ENCODE data around the gene ZNF664.

The ZNF664 gene

GRCh38 chr12:124036657-124037109, 63.7 kb downstream of the ZNF664 start:
- H3K9me3 ChIP-seq (ENCODE audit: control insufficient read depth in 5 of 5, low read length in 5 of 5), result no peaks in the 10 kb centered on the region
- H3K4me1 ChIP-seq (ENCODE audit: control insufficient read depth in 5 of 5, insufficient read depth in 5 of 5, low read length in 5 of 5), result peaks cover 0 to 8% (median 2%) of the 10 kb centered on the region in 5 donors
- no peaks in the 10 kb centered on the region for H3K27me3 ChIP-seq (ENCODE audit: control insufficient read depth in 5 of 5, insufficient read depth in 4 of 5, low read length in 5 of 5)
- H3K9ac ChIP-seq (ENCODE audit: low read length in 5 of 5), result no peak overlapping the region
- no peak overlapping the region for H3K27ac ChIP-seq (ENCODE audit: low read depth, low read length)
- no peaks in the 10 kb centered on the region for H3K36me3 ChIP-seq (ENCODE audit: control insufficient read depth in 5 of 5, insufficient read depth in 5 of 5, low read length in 5 of 5)
- H3K4me3 ChIP-seq (ENCODE audit: low read depth in 1 of 5, low read length in 5 of 5), result no peak overlapping the region

DNA sequence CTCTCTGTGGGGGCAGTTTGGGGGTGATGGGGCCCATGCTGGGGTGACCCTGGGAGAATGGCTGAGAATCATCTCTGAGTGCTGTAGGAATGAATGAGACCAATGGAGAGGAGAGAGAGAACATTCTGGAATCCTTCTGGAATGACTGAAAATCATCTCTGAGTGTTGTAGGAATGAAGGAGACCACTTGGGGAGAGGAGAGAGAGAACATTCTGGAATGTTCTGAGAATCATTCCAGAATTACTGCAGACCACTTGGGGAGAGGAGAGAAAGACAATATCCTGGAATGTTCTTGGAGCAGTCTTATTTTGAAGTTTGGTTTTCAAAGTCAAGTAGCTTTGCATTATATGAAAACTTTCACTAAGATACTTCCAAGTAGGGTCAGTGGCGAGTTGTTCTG, 64.3 kb downstream of the ZNF664 start:
- H3K27ac ChIP-seq (ENCODE audit: low read depth, low read length), result no peak overlapping the region
- H3K9ac ChIP-seq (ENCODE audit: low read length in 5 of 5), result no peak overlapping the region
- H3K4me1 ChIP-seq (ENCODE audit: control insufficient read depth in 5 of 5, insufficient read depth in 5 of 5, low read length in 5 of 5), result peaks cover 0 to 8% (median 2%) of the 10 kb centered on the region in 5 donors
- no peak overlapping the region for H3K4me3 ChIP-seq (ENCODE audit: low read depth in 1 of 5, low read length in 5 of 5)
- no peaks in the 10 kb centered on the region for H3K36me3 ChIP-seq (ENCODE audit: control insufficient read depth in 5 of 5, insufficient read depth in 5 of 5, low read length in 5 of 5)
- no peaks in the 10 kb centered on the region for H3K27me3 ChIP-seq (ENCODE audit: control insufficient read depth in 5 of 5, insufficient read depth in 4 of 5, low read length in 5 of 5)
- H3K9me3 ChIP-seq (ENCODE audit: control insufficient read depth in 5 of 5, low read length in 5 of 5), result no peaks in the 10 kb centered on the region

DNA sequence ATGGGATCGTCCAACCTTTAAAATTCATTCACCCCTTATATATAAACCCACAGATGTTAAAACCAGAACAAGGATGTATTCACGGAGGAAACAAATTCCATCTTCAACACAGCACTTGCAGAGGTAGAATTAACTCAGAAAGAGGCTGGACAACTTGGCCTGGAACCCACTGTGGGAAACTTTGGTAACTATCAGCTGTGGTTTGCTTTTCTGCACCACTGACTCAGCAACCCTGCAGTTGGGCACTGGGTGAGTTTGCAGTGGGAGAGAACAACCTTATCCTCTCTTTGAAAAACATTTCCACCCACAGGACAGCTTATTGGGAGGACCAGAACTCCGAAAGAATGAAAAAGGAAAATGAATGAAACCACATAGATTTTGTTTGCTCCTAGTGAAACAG, 66.3 kb downstream of the ZNF664 start:
- H3K9ac ChIP-seq (ENCODE audit: low read length in 5 of 5), result no peak overlapping the region
- H3K4me1 ChIP-seq (ENCODE audit: control insufficient read depth in 5 of 5, insufficient read depth in 5 of 5, low read length in 5 of 5), result peaks cover 0 to 8% (median 0%) of the 10 kb centered on the region in 5 donors
- no peak overlapping the region for H3K27ac ChIP-seq (ENCODE audit: low read depth, low read length)
- no peak overlapping the region for H3K4me3 ChIP-seq (ENCODE audit: low read depth in 1 of 5, low read length in 5 of 5)
- H3K9me3 ChIP-seq (ENCODE audit: control insufficient read depth in 5 of 5, low read length in 5 of 5), result no peaks in the 10 kb centered on the region
- H3K36me3 ChIP-seq (ENCODE audit: control insufficient read depth in 5 of 5, insufficient read depth in 5 of 5, low read length in 5 of 5), result no peaks in the 10 kb centered on the region
- no peaks in the 10 kb centered on the region for H3K27me3 ChIP-seq (ENCODE audit: control insufficient read depth in 5 of 5, insufficient read depth in 4 of 5, low read length in 5 of 5)

DNA sequence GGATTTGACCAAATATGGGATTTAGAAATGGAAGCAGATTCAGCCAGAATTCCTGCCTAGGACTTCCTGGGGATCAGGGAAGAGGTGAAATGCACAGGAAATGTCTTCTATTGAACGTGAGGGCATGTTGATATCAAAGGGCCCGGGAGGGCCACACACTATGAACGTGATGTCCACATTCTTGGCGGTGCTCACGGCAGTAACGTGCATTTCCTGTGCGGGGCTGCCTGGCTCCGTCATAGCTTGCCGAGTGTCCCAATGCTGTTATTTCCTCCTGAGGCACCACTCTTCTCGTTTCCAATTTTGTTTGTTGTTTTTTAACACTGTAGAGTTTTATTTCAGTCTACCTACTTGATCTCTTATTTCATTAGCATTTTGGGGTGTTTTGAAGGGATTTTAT, 67.3 kb downstream of the ZNF664 start:
- no peak overlapping the region for H3K27ac ChIP-seq (ENCODE audit: low read depth, low read length)
- peaks cover 0 to 8% (median 0%) of the 10 kb centered on the region in 5 donors for H3K4me1 ChIP-seq (ENCODE audit: control insufficient read depth in 5 of 5, insufficient read depth in 5 of 5, low read length in 5 of 5)
- no peaks in the 10 kb centered on the region for H3K9me3 ChIP-seq (ENCODE audit: control insufficient read depth in 5 of 5, low read length in 5 of 5)
- H3K36me3 ChIP-seq (ENCODE audit: control insufficient read depth in 5 of 5, insufficient read depth in 5 of 5, low read length in 5 of 5), result no peaks in the 10 kb centered on the region
- H3K27me3 ChIP-seq (ENCODE audit: control insufficient read depth in 5 of 5, insufficient read depth in 4 of 5, low read length in 5 of 5), result no peaks in the 10 kb centered on the region
- no peak overlapping the region for H3K9ac ChIP-seq (ENCODE audit: low read length in 5 of 5)
- H3K4me3 ChIP-seq (ENCODE audit: low read depth in 1 of 5, low read length in 5 of 5), result no peak overlapping the region

DNA sequence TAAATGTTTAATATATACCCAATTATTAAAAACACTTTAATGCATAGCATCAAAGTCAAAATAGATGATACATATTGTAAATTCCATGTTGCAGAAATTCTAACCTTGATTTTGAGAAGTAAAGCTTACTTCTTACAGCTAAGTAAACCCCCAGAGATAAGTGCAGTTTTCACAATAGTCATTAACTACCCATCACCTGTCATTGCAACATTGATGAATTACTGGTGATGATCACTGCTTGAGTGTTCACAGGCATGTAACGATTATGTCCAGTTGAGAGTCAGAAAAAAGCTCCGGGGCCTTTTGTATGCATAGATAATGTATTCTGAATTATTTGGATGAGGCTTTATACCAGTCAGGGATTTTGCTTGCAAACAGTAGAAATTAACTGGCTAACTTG, 67.7 kb downstream of the ZNF664 start:
- H3K4me1 ChIP-seq (ENCODE audit: control insufficient read depth in 5 of 5, insufficient read depth in 5 of 5, low read length in 5 of 5), result peaks cover 0 to 8% (median 0%) of the 10 kb centered on the region in 5 donors
- H3K4me3 ChIP-seq (ENCODE audit: low read depth in 1 of 5, low read length in 5 of 5), result no peak overlapping the region
- H3K27me3 ChIP-seq (ENCODE audit: control insufficient read depth in 5 of 5, insufficient read depth in 4 of 5, low read length in 5 of 5), result no peaks in the 10 kb centered on the region
- H3K9ac ChIP-seq (ENCODE audit: low read length in 5 of 5), result no peak overlapping the region
- H3K36me3 ChIP-seq (ENCODE audit: control insufficient read depth in 5 of 5, insufficient read depth in 5 of 5, low read length in 5 of 5), result no peaks in the 10 kb centered on the region
- no peak overlapping the region for H3K27ac ChIP-seq (ENCODE audit: low read depth, low read length)
- no peaks in the 10 kb centered on the region for H3K9me3 ChIP-seq (ENCODE audit: control insufficient read depth in 5 of 5, low read length in 5 of 5)

GRCh38 chr12:124041907-124042306, 68.9 kb downstream of the ZNF664 start:
- Histone ChIP-seq H3K4me1 (ENCODE audit: control insufficient read depth in 5 of 5, insufficient read depth in 5 of 5, low read length in 5 of 5) (peaks cover 0 to 8% (median 0%) of the 10 kb centered on the region in 5 donors), H3K27me3 (ENCODE audit: control insufficient read depth in 5 of 5, insufficient read depth in 4 of 5, low read length in 5 of 5) (no peaks in the 10 kb centered on the region), H3K9me3 (ENCODE audit: control insufficient read depth in 5 of 5, low read length in 5 of 5) (peaks cover 0 to 5% (median 1%) of the 10 kb centered on the region in 5 donors), H3K27ac (ENCODE audit: low read depth, low read length) (no peak overlapping the region), H3K36me3 (ENCODE audit: control insufficient read depth in 5 of 5, insufficient read depth in 5 of 5, low read length in 5 of 5) (no peaks in the 10 kb centered on the region), H3K9ac (ENCODE audit: low read length in 5 of 5) (no peak overlapping the region), H3K4me3 (ENCODE audit: low read depth in 1 of 5, low read length in 5 of 5) (no peak overlapping the region)

GRCh38 chr12:124044021-124044420, 71.0 kb downstream of the ZNF664 start:
- no peaks in the 10 kb centered on the region for H3K27me3 ChIP-seq (ENCODE audit: control insufficient read depth in 5 of 5, insufficient read depth in 4 of 5, low read length in 5 of 5)
- no peak overlapping the region for H3K4me3 ChIP-seq (ENCODE audit: low read depth in 1 of 5, low read length in 5 of 5)
- peaks cover 0 to 8% (median 0%) of the 10 kb centered on the region in 5 donors for H3K4me1 ChIP-seq (ENCODE audit: control insufficient read depth in 5 of 5, insufficient read depth in 5 of 5, low read length in 5 of 5)
- H3K27ac ChIP-seq (ENCODE audit: low read depth, low read length), result no peak overlapping the region
- no peaks in the 10 kb centered on the region for H3K36me3 ChIP-seq (ENCODE audit: control insufficient read depth in 5 of 5, insufficient read depth in 5 of 5, low read length in 5 of 5)
- no peak overlapping the region for H3K9ac ChIP-seq (ENCODE audit: low read length in 5 of 5)
- peaks cover 0 to 22% (median 16%) of the 10 kb centered on the region in 5 donors for H3K9me3 ChIP-seq (ENCODE audit: control insufficient read depth in 5 of 5, low read length in 5 of 5)

GRCh38 chr12:124044809-124045321, 71.8 kb downstream of the ZNF664 start:
- Histone ChIP-seq H3K4me1 (ENCODE audit: control insufficient read depth in 5 of 5, insufficient read depth in 5 of 5, low read length in 5 of 5) (peaks cover 0 to 8% (median 0%) of the 10 kb centered on the region in 5 donors), H3K36me3 (ENCODE audit: control insufficient read depth in 5 of 5, insufficient read depth in 5 of 5, low read length in 5 of 5) (no peaks in the 10 kb centered on the region), H3K9ac (ENCODE audit: low read length in 5 of 5) (no peak overlapping the region), H3K4me3 (ENCODE audit: low read depth in 1 of 5, low read length in 5 of 5) (no peak overlapping the region), H3K9me3 (ENCODE audit: control insufficient read depth in 5 of 5, low read length in 5 of 5) (peaks cover 0 to 22% (median 16%) of the 10 kb centered on the region in 5 donors), H3K27me3 (ENCODE audit: control insufficient read depth in 5 of 5, insufficient read depth in 4 of 5, low read length in 5 of 5) (no peaks in the 10 kb centered on the region), H3K27ac (ENCODE audit: low read depth, low read length) (no peak overlapping the region)

DNA sequence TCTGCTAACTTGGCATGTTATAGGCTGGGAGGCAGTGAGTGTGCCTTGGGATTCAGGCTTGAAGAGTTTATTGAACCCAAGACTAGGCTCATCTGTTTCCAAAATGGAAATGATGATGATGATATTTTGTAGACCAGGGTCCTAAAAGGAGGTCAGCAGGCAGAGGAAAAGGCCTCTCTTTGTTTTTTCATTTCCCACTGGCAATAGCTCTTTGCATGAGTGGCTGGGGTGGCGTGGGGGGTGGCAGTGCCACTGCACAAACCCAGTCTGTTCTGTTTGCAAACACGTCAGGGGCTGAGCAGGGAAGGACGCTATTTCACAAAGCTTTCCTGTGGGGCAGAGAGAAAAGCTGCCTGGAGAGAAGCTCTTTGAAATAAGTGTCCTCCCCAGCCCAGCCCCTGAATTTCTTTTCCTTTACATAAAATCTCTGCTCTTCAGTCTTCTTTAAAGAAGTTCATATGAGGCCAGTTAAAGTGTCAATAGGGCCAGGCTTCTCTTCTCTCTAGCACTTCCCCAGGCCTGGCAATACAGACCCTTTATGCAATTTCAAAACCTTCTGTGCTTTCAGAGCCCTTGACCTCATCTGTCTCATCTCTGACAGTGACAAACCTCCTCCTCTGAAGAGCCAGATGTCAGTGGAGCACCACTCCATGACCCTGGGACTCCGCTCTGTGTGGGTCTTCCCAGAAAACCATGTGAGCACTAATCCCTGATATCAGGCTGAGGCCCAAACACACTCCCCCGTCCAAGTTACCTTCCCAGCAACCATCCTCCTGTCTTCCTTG, 72.8 kb downstream of the ZNF664 start:
- Histone ChIP-seq H3K4me3 (ENCODE audit: low read depth in 1 of 5, low read length in 5 of 5) (no peak overlapping the region), H3K9ac (ENCODE audit: low read length in 5 of 5) (no peak overlapping the region), H3K27ac (ENCODE audit: low read depth, low read length) (no peak overlapping the region), H3K4me1 (ENCODE audit: control insufficient read depth in 5 of 5, insufficient read depth in 5 of 5, low read length in 5 of 5) (no peaks in the 10 kb centered on the region), H3K9me3 (ENCODE audit: control insufficient read depth in 5 of 5, low read length in 5 of 5) (peaks cover 0 to 22% (median 16%) of the 10 kb centered on the region in 5 donors), H3K36me3 (ENCODE audit: control insufficient read depth in 5 of 5, insufficient read depth in 5 of 5, low read length in 5 of 5) (no peaks in the 10 kb centered on the region), H3K27me3 (ENCODE audit: control insufficient read depth in 5 of 5, insufficient read depth in 4 of 5, low read length in 5 of 5) (no peaks in the 10 kb centered on the region)

- H3K4me1 ChIP-seq (ENCODE audit: control insufficient read depth in 5 of 5, insufficient read depth in 5 of 5, low read length in 5 of 5), result no peaks in the 10 kb centered on the region
Observed at GRCh38 chr12:124046456-124046740, 73.4 kb downstream of the ZNF664 start.

More at GRCh38 chr12:124046456-124046740, 73.4 kb downstream of the ZNF664 start:
- Histone ChIP-seq H3K36me3 (ENCODE audit: control insufficient read depth in 5 of 5, insufficient read depth in 5 of 5, low read length in 5 of 5) (no peaks in the 10 kb centered on the region), H3K9ac (ENCODE audit: low read length in 5 of 5) (no peak overlapping the region), H3K9me3 (ENCODE audit: control insufficient read depth in 5 of 5, low read length in 5 of 5) (peaks cover 0 to 22% (median 16%) of the 10 kb centered on the region in 5 donors), H3K27ac (ENCODE audit: low read depth, low read length) (no peak overlapping the region), H3K27me3 (ENCODE audit: control insufficient read depth in 5 of 5, insufficient read depth in 4 of 5, low read length in 5 of 5) (no peaks in the 10 kb centered on the region), H3K4me3 (ENCODE audit: low read depth in 1 of 5, low read length in 5 of 5) (no peak overlapping the region)

Measured in subcutaneous abdominal adipose tissue (tissue), 5 donors.